Panc1 (cell line): ENCODE measurements around the gene SPATA16.

Experiments
- CTCF ChIP-seq: fragments of 450-650 bp; IDR thresholded peaks from 2 replicates; pipeline ENCODE4 v1.5.1; 2017; ENCODE audit warnings: mild to moderate bottlenecking
- POLR2AphosphoS5 ChIP-seq: IDR thresholded peaks from 2 replicates; pipeline ENCODE4 v1.6.1; 2012; ENCODE audit warnings: mild to moderate bottlenecking, low read depth, low read length, moderate library complexity
- REST ChIP-seq, 2 experiments: IDR thresholded peaks; 2 replicates each; pipeline ENCODE4 v1.6.1; 2011 to 2012; ENCODE audit warnings: low read depth in 2 of 2, control low read depth in 1 of 2, low read length in 1 of 2, mild to moderate bottlenecking in 1 of 2, moderate library complexity in 1 of 2; ENCODE audit not compliant: insufficient read depth in 1 of 2
- SIN3A ChIP-seq: IDR thresholded peaks from 2 replicates; pipeline ENCODE4 v1.6.1; 2012; ENCODE audit warnings: low read depth, mild to moderate bottlenecking, low read length, moderate library complexity, borderline replicate concordance; ENCODE audit not compliant: insufficient read depth

DNA sequence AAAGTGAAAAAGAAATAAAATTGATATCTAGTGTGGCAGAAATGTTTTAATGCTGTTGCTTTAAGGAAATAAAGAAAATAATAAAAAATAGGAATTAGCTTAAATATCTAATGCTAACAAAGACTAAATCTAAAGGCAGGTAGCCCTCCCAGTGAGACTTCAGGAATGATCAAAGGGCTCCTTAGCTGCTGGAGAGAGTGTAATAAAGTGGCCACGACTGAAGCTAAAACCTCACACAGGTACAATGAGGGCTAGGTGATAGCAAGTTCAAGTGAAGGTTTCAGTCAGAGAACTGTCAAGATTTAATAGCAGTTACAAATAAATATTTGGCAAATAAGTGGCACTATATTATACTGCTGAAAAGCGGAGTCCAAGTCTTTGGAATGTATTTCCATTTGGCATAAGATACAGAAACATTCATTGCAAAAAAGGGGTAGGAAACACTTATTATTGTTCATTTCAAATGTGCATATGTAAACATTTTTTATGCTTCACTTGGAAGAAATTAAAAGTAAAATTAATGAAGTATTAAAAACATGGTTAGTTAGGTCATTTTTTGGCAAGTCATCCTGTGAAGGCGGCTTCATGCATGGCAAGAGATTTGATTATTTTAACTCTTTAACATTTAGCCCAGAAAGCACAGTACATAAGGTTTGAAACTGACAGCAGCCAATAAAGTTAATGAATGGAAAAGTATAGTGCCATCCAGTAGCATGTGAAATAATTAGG, 222.3 kb downstream of the SPATA16 start:
- TF ChIP-seq CTCF (no peak), POLR2AphosphoS5 (no peak), REST (IDR thresholded peaks at IDR 0.05; ENCODE audit: insufficient read depth in 1 of 2, low read depth in 2 of 2, low read length in 1 of 2) (no peak), SIN3A (no peak)
